Glutamatergic neuron (in vitro differentiated cells): ENCODE results near the gene GJB3. TPM values are rescaled to one million over a fixed set of nuclear protein-coding genes. Genes with fewer than 3 reads are reported as not detected.

Source experiments
- DNase-seq: peaks from one replicate; pipeline ENCODE4 v3.0.0; 2022
- H3K27ac Mint-ChIP-seq: one replicate; pipeline ENCODE4 v1.8.0; 2020; ENCODE audit warnings: mild to moderate bottlenecking, mixed read lengths, inconsistent platforms; ENCODE audit not compliant: unreplicated experiment
- H3K27me3 Mint-ChIP-seq: one replicate; pipeline ENCODE4 v1.8.0; 2020; ENCODE audit warnings: mild to moderate bottlenecking, moderate library complexity, mixed read lengths, inconsistent platforms; ENCODE audit not compliant: unreplicated experiment
- H3K36me3 Mint-ChIP-seq: one replicate; pipeline ENCODE4 v1.8.0; 2020; ENCODE audit warnings: mild to moderate bottlenecking, mixed read lengths, inconsistent platforms; ENCODE audit not compliant: unreplicated experiment
- H3K4me1 Mint-ChIP-seq: one replicate; pipeline ENCODE4 v1.8.0; 2020; ENCODE audit warnings: mild to moderate bottlenecking, low read depth, mixed read lengths, inconsistent platforms; ENCODE audit not compliant: unreplicated experiment
- H3K4me3 Mint-ChIP-seq: one replicate; pipeline ENCODE4 v1.8.0; 2020; ENCODE audit warnings: mild to moderate bottlenecking, mixed read lengths, inconsistent platforms; ENCODE audit not compliant: unreplicated experiment
- H3K9me3 Mint-ChIP-seq: one replicate; pipeline ENCODE4 v1.8.0; 2020; ENCODE audit warnings: mild to moderate bottlenecking, moderate library complexity, mixed read lengths, inconsistent platforms; ENCODE audit not compliant: unreplicated experiment
- total RNA-seq: library from RNA; stranded (reverse); fragmentation: NEBNext Ultra II Directional; extraction: Animal tissue kit (Norgen Biotek cat#: 25700); gene quantifications from one replicate; pipeline ENCODE4 v1.2.1, GENCODE V29; 2021; ENCODE audit not compliant: unreplicated experiment
- TF ChIP-seq, protein P1 (sequence below): fragments of 200-600 bp; sonication (generic); IDR thresholded peaks from one replicate; pipeline ENCODE4 v1.5.0; 2021; ENCODE audit not compliant: partially characterized antibody, unreplicated experiment

The GJB3 gene
- total RNA-seq, 1 donor from 2014 or later, result not detected

DNA sequence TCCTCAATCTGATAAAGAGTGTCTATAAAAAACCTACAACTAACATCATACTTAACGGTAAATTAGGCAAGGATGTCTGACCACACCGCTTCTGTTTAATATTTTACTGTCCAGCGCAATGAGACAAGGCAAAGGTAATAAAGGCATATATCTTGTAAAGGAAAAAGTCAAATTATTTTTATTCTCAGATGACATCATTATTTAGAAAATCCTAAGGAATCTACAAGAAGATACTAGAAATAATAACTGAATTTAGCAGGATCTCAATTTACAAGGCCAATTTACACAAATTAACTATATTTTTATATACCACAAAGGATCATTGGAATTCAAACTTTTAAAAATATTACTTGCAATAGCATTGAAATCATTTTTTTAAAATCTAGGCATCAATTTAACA is 41.2 kb downstream of the GJB3 start:
- no peaks in the 10 kb centered on the region for H3K36me3 Mint-ChIP-seq
- DNase-seq, result no peak
- no peak overlapping the region for H3K27ac Mint-ChIP-seq
- peaks cover 2% of the 10 kb centered on the region for H3K27me3 Mint-ChIP-seq
- TF ChIP-seq, protein P1, sequence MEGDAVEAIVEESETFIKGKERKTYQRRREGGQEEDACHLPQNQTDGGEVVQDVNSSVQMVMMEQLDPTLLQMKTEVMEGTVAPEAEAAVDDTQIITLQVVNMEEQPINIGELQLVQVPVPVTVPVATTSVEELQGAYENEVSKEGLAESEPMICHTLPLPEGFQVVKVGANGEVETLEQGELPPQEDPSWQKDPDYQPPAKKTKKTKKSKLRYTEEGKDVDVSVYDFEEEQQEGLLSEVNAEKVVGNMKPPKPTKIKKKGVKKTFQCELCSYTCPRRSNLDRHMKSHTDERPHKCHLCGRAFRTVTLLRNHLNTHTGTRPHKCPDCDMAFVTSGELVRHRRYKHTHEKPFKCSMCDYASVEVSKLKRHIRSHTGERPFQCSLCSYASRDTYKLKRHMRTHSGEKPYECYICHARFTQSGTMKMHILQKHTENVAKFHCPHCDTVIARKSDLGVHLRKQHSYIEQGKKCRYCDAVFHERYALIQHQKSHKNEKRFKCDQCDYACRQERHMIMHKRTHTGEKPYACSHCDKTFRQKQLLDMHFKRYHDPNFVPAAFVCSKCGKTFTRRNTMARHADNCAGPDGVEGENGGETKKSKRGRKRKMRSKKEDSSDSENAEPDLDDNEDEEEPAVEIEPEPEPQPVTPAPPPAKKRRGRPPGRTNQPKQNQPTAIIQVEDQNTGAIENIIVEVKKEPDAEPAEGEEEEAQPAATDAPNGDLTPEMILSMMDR, result no peak
- H3K4me1 Mint-ChIP-seq, result no peaks in the 10 kb centered on the region
- H3K4me3 Mint-ChIP-seq, result no peak overlapping the region
- H3K9me3 Mint-ChIP-seq, result peaks cover 1% of the 10 kb centered on the region

DNA sequence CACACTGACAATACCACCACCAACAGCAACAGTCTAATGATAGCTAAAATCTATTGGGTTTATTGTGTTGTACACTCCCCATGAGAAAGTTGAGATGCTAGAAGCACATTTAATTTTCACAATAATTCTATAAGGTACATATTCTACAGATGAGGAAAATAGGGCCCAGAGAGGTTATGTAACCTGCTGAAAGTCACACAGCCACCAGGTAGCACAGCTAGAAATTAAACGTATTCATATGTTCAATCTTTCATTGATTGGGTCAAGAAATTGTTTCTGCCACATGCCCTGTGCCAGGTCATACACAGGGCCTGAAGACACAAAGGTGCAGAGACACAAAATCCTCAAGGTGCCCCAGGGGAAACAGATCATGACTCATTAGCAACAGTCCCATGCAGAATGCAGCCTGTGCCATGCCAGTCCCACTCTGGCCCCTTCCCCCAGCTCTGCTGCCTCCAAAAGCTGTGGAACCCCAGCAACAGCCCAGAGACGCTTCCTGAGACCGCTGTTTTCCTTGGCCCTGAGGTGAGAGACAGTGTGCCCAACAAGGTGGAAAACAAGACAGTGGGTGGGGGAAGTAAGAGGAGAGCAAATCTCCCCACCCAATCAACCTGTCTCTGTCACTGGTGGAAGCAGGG is 43.9 kb downstream of the GJB3 start:
- no peak overlapping the region for H3K27ac Mint-ChIP-seq
- peaks cover 3% of the 10 kb centered on the region for H3K27me3 Mint-ChIP-seq
- TF ChIP-seq, protein P1, result no peak
- no peaks in the 10 kb centered on the region for H3K36me3 Mint-ChIP-seq
- peaks cover 1% of the 10 kb centered on the region for H3K9me3 Mint-ChIP-seq
- H3K4me1 Mint-ChIP-seq, result no peaks in the 10 kb centered on the region
- no peak overlapping the region for H3K4me3 Mint-ChIP-seq
- no peak for DNase-seq

DNA sequence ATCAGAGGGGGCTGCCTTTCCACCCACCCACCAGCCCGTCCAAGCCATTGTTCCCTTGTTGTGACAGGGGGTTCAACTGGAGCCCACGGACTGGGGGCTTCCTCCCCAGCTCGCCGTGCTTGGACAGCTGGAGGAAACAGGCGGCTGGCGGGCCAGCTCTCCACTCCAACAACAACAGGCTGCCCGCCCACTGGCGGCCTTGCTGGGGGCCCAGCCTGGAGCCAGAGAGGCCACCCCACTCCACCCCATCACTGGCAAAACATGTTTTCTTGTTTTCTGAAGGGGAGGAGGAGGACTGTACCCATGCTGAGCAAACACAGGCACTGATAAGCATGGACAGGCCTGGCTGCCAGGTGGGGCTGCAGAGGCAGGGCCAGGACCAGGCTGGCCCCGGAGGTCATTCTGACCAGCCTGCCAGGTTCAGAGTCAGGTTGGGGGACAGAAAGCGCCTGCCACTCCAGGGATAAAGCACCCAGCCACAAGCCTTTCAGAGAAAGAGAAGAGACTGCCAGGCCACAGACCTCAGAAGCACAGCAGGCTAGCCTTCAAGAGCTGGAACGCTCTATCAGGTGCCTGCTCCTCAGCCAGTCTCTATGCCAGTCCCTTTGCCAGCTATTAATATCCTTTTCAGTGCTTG is 44.6 kb downstream of the GJB3 start:
- no peaks in the 10 kb centered on the region for H3K4me1 Mint-ChIP-seq

DNA sequence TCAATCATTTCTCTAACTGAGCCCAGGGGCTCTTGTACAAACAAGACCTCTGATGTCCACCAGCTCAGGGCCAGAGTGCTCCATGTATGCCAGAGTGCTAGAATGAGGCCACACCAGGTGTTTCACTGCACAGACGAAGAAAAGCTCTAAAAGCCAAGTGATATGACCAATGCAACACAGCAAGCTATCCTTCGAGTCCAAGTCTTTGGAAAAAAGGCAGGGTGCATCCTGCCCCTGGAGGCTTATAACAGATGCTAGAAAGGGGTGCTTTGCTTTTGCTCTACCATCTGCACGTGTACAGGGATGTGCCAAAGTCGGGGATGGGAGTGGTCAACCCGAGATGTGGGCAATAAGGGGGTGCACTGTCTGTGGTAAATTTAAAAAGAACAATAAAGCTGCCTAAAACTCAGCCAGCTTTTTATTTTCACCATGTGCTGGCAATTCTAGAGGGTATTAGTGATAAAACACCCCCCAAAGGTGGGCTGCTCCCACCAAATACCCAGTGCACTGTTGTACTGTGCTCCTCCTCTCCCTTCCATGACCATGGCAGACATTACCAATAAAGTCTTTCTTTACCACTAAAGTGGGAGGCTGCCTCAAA is 46.4 kb downstream of the GJB3 start:
- TF ChIP-seq, protein P1, result no peak
- Mint-ChIP-seq H3K9me3 (no peaks in the 10 kb centered on the region), H3K36me3 (no peaks in the 10 kb centered on the region), H3K4me1 (no peaks in the 10 kb centered on the region), H3K27me3 (peaks cover 3% of the 10 kb centered on the region), H3K27ac (no peak overlapping the region), H3K4me3 (no peak overlapping the region)
- no peak for DNase-seq

More for the DNA sequence above, 44.6 kb downstream of the GJB3 start:
- Mint-ChIP-seq H3K4me3 (no peak overlapping the region), H3K9me3 (peaks cover 1% of the 10 kb centered on the region), H3K36me3 (no peaks in the 10 kb centered on the region), H3K27ac (no peak overlapping the region), H3K27me3 (peaks cover 3% of the 10 kb centered on the region)
- no peak for DNase-seq
- TF ChIP-seq, protein P1, result no peak

DNA sequence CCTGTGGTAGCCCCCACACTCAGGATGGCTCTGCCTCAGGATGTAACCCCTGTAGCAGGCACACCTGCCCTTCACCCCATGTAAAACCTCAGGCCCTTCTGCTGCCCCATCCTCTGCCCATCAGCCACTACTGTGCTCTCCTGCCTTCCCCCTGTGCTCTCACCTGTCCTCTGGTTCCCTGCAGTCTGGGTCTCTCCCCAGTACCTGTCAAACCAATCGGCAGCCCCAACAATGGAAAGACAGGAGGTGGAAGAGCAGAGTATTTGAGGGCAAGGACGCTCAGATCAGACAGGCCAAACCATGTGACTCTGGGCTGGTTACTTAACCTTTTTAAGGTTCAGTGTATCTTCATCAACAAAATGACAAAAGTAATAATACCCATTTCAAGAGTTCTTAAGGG is 47.6 kb downstream of the GJB3 start:
- Mint-ChIP-seq H3K4me1 (no peaks in the 10 kb centered on the region), H3K36me3 (no peaks in the 10 kb centered on the region), H3K27ac (no peak overlapping the region)

More for the DNA sequence above, 47.6 kb downstream of the GJB3 start:
- Mint-ChIP-seq H3K27me3 (peaks cover 3% of the 10 kb centered on the region), H3K4me3 (no peak overlapping the region), H3K9me3 (no peaks in the 10 kb centered on the region)
- TF ChIP-seq, protein P1, result no peak
- no peak for DNase-seq
